Uterus (tissue), 2 donors: ENCODE data around the gene CEBPA.

Experiments used
- POLR2A ChIP-seq, 2 donors: fragments of 450-650 bp; IDR thresholded peaks; one replicate each; pipeline ENCODE4 v1.6.1; 2016; ENCODE audit warnings: antibody characterized with exemption in 2 of 2, mild to moderate bottlenecking in 1 of 2, moderate library complexity in 1 of 2
- TF ChIP-seq, protein P1 (sequence below), 4 experiments: fragments of 200-600 bp in 2 of 4; fragments of 450-650 bp in 2 of 4; sonication (generic) in 2 of 4; IDR thresholded peaks; one replicate each; pipeline ENCODE4 v1.5.1; 2016 to 2019; ENCODE audit warnings: antibody characterized with exemption in 4 of 4, mild to moderate bottlenecking in 2 of 4, moderate library complexity in 1 of 4

DNA sequence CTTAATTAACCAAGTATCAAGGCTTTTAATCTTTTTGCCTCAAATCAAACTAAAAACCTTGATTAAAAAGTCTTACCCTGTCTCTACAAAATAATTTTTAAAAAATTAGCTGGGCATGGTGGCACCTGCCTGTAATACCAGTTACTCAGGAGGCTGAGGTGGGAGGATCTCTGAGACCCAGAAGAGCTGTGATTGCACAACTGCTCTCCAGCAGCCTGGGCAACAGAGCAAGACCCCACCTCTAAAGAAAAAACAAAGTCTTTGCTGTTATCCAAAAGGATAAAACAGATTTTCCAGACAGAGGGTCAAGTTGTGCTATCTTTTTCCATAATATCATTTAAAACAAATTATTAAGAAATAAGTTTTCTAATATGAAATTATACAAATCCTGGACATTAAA is 44.3 kb upstream of the CEBPA start:
- TF ChIP-seq, protein P1, sequence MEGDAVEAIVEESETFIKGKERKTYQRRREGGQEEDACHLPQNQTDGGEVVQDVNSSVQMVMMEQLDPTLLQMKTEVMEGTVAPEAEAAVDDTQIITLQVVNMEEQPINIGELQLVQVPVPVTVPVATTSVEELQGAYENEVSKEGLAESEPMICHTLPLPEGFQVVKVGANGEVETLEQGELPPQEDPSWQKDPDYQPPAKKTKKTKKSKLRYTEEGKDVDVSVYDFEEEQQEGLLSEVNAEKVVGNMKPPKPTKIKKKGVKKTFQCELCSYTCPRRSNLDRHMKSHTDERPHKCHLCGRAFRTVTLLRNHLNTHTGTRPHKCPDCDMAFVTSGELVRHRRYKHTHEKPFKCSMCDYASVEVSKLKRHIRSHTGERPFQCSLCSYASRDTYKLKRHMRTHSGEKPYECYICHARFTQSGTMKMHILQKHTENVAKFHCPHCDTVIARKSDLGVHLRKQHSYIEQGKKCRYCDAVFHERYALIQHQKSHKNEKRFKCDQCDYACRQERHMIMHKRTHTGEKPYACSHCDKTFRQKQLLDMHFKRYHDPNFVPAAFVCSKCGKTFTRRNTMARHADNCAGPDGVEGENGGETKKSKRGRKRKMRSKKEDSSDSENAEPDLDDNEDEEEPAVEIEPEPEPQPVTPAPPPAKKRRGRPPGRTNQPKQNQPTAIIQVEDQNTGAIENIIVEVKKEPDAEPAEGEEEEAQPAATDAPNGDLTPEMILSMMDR (IDR thresholded peaks at IDR 0.05): no peak
- TF ChIP-seq POLR2A (IDR thresholded peaks at IDR 0.05): no peak
